NCI-H1436 treated with DMSO at 0.1 percent for 48 hours (cell line): Measurements from ENCODE around the gene SFR1.

Experiments
- DNase-seq: peaks from one replicate; lab custom pipeline; 2025; lab: John Stamatoyannopoulos, UW

Gene SFR1

DNA sequence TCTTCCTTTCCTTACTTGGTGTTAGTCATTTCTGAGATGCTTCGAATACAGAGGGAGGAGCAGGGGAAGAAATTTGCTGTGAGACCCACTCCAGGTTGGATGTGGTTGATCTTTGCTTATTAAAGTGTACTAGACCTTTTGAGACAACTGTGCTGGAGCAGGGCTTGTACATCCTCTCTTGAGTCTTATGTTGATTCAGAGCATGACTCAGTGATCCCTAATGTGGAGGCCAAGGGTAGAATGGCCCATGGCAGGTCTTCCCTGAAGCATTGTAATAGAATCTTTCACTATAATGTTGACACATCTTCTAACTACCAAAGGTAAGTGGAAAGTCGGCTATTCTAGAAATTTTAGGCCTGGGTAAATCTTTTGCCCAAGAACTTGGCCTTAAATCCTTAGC lies 17.0 kb upstream of the SFR1 start:
- DNase-seq, result no peak

DNA sequence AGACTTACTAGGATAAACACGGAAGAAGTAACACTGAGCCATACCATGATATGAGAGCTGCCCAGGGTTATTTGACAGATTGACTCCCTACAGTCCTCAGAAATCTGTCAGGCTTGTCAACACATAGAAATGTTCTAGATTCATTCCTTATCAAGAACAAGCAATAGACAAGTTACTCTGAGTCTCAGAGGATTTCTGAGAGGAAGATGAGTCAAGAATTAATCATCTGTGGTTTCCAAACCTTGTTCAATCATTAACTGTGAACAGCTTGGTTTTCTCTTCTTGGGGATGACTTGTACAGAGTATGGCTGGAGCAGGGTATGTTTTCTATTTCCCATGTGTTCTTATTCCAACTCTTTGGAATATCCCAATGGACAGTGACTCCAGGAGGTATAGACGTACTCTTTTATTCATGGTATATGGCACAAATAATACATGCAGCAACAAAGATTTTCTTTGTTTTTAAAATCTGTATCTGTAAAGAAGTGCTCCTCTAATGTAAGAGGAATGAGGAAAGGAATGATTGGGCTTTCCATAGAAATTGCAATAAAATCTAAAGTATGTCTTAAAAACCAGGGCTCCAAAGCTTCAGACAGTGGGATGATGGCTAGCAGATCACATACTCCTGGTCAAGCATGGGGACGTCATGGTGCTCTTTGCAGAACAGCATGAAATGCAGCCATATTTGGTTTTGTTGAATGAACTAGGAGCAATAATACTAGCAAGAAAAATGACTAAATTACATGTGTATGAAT lies 11.9 kb upstream of the SFR1 start:
- DNase-seq, result no peak

DNA sequence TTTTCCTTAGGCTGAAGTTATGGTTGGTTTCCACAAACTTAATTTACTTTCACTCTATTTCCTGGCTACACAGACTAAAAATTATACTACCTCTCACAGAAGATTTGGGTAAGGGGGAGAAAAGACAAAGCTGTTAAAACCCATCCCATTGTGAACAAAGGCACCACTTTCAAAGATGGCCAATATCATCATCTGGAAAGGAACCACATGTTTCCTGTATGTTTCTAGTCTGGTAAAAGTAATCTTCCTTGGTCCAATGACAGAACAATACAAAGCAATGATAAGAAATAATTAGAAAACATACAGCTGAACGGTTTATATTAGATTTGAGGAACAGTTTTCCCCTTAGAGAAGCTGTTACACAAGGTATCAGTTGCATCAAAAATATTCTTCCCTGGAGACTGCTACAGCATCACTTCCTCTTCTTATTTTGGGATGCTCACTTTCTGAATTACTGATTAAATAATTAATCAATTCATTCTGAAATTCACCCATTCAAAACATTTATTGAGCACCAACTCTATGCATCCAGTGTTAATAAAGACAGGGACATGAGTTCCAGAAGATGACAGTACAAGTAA lies 8.5 kb upstream of the SFR1 start:
- no peak for DNase-seq

DNA sequence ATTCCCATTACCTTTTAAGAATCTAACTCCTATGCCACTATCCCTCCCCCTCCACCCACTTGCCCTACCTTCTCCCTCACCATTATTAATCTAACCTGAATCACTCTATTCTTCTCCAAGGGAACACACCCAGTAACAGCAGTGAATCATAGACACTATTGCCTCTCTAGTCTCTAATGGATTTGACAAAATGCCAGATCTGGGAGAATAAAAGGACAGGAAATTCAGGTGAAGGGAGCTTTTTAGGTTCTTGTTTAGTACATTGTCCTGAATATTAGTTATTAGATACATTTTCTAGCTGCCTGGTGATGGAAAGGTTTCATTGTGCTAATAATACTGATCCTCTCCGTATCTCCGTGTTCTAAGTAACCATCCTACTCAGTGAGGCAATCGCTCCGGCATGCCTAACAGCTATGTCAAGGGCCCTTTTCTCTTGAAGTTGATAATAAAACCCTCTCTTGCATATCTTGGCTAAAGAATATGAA lies 4.1 kb upstream of the SFR1 start:
- DNase-seq, result peak; percentile 27

DNA sequence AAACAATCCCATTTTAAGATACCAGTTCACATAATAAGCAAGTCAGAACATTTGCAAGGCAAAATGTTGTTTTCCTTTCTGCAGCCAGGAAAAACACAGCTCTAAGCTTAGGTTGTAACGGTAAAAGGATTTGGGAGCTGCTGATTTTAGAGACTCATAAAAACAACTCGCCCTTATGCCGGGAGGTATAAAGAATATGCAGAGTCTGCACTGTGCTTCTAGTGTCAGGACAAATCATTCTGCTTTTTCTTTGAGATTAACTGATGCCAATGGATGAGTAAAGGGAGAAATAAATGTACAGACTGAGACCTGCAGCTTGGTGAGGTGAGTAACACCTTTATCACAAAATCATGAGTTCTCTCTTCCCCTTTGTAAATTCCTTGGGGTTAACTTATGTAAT lies 2.0 kb upstream of the SFR1 start:
- DNase-seq, result no peak

- DNase-seq, result no peak
These were observed 1.5 kb upstream of the SFR1 start for GRCh38 chr10:104120512-104120902.

DNA sequence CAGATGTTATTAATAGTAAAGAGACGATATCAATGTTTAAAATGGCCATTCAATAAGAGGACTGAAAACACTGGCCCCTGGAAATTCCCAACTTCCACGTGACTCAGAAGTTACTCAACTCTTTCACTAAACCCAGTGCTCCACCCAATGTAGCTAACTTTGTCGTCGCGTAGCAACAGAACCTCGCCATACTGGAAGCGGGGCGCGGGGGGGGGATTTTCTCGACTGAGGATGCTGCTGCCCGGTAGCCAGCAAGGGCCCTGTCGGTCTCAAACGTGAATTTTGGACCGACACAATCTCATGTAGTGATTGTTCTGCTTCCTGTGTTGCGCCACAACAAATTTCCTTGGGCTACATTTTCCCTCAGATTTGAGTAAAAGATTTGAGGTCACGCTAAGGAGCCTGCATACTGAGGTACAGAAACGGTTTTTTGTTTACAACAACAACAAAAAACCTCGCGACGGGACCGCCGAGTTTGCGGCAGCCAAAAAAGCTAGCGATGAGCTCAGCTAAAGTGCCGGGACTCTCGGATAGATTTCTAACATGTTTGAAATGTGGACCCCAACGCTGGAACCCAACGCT lies 977 bp upstream of the SFR1 start:
- peak; percentile 28 for DNase-seq

DNA sequence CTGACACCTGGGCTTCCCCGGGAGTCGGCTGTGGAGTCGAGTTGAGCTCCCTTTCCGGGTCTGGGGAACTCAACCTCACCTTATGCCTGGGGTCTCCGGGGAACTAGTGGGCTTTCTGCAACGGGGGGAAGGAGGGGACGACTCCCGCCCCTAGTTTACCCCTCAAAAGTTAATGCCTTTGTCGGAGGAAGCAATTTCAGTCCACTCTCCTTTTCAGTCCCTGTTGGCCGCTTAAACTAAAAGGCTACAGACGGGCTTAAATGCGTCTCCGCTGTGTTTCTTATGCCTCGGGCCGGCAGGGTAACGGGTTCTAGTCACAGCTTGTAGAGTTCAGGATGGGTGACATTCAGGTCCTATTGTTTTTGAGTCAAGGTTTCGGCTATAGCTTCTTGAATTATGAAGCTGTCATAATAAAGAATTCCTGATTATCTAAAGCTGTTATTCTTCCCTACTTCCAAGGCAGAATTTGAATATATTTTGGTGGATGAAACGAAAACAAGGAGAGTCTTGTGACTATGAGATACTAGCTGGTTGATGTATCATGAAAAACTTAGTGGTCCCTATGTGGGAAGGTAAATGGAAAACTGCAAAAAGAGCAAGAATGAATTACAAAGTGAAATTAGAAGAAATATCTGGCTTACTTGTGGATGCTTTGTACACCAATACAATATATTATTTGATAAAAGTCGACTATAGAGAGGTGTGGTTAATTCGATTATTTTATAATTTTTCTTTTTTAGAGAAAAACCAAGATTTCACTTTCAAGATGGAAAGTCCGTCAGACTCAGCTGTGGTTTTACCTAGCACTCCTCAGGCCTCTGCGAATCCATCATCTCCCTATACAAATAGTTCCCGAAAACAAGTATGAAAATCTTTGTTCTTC lies 495 bp downstream of the SFR1 start:
- DNase-seq, result peak; percentile 59

- DNase-seq, result peak; percentile 18
These were observed 1.4 kb downstream of the SFR1 start for GRCh38 chr10:104123397-104123796.

DNA sequence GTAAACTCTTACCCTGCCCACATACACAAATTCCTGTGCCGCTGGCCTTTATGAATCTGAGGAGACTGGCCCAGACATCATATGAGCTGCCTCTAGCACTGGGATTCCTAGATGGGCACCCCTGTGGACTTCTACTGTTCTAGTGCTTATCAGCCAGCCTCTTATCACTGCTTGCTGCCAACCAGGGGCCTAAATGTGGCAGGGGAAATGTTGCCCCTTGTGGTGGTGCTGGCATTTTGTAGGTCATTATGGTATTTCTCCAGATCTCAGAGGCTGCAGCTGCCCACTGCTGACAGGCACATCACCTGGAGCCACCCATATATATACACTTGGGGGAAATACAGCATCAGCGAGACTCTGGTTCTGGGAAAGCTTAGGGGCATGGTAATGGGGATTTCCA lies 5.4 kb downstream of the SFR1 start:
- no peak for DNase-seq

DNA sequence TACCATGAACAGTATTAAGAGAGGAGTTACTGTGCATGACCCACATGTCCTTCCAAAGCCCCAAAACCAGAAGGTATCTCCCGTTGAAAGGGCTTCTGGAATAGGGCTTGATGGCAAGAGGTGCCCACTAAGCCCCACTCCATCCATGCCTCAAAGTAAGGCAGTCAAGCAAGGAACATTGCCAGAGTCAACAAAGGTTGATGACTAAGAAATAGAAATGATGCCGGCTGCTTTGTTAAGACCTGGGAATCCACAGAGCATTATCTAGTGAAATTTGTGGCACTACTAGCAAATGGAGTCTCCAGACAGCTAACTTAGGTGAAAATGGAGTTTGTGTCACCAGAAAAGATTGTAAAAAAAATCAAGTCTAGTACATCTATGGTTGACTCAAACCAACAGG lies 6.2 kb downstream of the SFR1 start:
- DNase-seq, result no peak

- no peak for DNase-seq
These were observed 8.1 kb downstream of the SFR1 start for GRCh38 chr10:104130041-104130440.

- no peak for DNase-seq
These were observed 16.2 kb downstream of the SFR1 start for GRCh38 chr10:104138131-104138530.

GRCh38 chr10:104139221-104139620 lies 17.2 kb downstream of the SFR1 start:
- no peak for DNase-seq

DNA sequence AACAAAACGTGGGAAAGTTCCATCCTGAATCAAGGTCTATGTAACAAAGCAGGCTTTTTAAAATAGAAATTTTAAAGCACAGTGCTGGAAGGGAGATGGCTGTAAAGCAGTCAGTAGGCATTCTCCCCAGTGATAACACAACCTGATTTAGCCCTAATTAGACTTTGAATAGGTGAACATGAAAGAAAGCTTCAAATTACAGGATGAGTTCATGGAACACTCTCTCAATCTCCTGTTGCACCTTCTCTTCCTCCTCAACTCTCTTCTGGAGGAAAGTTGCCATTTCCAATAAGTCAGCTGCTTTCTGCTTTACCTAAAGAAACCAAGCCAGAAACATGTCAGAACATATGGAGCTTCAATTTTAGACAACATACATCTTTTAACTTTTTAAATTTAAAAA lies 20.1 kb downstream of the SFR1 start:
- DNase-seq, result no peak

- DNase-seq, result no peak
These were observed 21.9 kb downstream of the SFR1 start for GRCh38 chr10:104143829-104144228.

- no peak for DNase-seq
These were observed 23.0 kb downstream of the SFR1 start for GRCh38 chr10:104144931-104145330.

DNA sequence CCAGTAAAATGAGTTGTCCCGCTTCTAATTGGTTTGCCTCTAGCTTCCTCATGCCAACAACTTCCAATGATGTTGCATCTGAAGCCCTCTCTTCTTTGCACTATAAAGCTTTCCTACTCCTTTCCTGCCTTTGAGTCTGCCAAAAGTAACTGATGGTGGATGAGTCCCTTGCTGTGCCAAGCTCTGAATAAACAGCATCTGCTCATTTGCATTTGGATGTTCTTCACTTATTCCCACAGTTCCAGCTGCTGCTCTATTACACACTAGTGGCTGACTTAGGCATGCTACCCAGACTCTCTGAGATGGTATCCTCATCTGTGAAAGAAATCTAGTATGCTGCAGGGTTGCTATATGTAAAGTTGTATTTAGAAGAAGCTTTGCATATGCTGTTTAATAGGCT lies 24.9 kb downstream of the SFR1 start:
- DNase-seq, result no peak

DNA sequence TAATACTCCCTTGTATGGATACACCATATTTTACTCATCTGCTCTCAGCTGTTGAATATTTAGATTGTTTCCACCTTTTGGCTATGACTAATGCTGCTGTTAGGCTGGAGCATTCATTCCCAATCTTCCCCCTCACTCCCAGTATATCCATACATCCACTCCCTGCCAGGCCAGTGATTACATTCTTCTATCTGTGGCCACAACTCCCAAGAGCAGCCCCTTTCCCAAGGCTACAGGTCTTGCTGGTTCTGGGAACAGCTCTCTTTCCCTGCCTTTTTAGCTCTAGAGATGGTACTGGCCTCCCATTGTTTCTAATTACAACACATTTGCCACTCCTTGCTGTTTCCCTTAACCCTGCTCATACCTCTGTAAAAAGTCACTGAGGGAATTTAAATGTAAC lies 28.2 kb downstream of the SFR1 start:
- DNase-seq, result no peak

DNA sequence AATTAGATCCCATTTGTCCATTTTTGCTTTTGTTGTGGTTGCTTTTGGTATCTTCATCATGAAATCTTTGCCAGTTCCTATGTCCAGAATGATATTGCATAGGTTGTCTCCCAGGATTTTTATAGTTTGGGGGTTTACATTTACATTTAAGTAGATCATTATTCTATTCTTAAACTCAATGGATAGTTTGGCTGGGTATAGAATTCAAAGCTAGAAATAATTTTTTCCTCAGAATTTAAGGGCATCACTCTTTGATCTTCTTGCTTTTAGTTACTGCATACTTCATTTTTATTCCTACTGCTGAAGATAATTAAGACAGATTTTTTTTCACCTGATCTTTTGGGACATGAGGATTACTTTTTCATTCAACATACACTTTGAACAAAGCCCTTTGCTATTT lies 29.8 kb downstream of the SFR1 start:
- no peak for DNase-seq

- no peak for DNase-seq
These were observed 33.6 kb downstream of the SFR1 start for GRCh38 chr10:104155591-104155990.

DNA sequence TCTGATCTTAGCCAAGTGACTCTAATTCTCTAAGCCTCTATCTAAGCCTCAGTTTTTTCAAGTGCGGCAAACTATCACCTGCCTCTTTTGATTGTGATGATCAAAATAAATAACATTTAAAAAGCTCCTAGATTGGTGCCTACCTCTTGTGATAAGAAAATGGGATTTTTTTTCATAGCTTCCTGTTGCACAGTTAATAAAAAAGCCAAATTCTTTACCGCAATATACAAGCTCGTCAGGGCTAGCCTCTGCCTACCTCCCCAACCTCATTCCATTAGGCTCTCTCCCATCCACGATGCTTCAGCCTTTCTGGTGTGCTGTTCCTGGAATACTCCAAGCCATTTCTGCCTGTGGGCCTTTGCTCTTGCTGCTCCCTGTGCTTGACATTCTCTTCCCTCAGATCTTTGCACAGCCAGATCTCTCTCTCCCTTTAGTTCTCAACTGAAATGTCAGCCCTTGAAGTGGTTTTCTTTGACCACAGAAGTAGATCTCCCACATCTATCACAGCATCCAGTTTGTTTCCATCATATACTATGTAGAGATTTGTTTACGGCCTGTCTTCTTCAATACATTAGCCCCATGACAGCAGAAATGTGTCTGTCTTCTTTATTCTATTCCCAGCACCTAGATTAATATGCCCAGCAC lies 48.8 kb downstream of the SFR1 start:
- DNase-seq, result no peak
